Measurements from ENCODE around the gene MOV10L1.

- TF ChIP-seq CBFA2T3 (IDR thresholded peaks at IDR 0.05) (no peak), NCOA1 (IDR thresholded peaks at IDR 0.05; ENCODE audit: low read depth) (no peak), ARNT (IDR thresholded peaks at IDR 0.05) (no peak), ZNF311 (CRISPR knock-in tag; IDR thresholded peaks at IDR 0.05) (no peak), BRF1 (IDR thresholded peaks at IDR 0.05; ENCODE audit: borderline replicate concordance, extremely low read depth, insufficient read length) (no peak), RCOR1 (IDR thresholded peaks at IDR 0.05; ENCODE audit: borderline replicate concordance in 1 of 2, low read depth in 2 of 2, low read length in 2 of 2) (no peak)
- TF ChIP-seq, protein P1, sequence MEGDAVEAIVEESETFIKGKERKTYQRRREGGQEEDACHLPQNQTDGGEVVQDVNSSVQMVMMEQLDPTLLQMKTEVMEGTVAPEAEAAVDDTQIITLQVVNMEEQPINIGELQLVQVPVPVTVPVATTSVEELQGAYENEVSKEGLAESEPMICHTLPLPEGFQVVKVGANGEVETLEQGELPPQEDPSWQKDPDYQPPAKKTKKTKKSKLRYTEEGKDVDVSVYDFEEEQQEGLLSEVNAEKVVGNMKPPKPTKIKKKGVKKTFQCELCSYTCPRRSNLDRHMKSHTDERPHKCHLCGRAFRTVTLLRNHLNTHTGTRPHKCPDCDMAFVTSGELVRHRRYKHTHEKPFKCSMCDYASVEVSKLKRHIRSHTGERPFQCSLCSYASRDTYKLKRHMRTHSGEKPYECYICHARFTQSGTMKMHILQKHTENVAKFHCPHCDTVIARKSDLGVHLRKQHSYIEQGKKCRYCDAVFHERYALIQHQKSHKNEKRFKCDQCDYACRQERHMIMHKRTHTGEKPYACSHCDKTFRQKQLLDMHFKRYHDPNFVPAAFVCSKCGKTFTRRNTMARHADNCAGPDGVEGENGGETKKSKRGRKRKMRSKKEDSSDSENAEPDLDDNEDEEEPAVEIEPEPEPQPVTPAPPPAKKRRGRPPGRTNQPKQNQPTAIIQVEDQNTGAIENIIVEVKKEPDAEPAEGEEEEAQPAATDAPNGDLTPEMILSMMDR (IDR thresholded peaks at IDR 0.05 in 2 of 3, conservative IDR thresholded peaks at IDR 0.05 in 1 of 3; ENCODE audit: insufficient read depth in 2 of 3, low read depth in 1 of 3, low read length in 3 of 3) = peak in 2 of 3 experiments; percentile 18 to 26; a peak in 1 of 6 replicates
- TF ChIP-seq, protein P2, sequence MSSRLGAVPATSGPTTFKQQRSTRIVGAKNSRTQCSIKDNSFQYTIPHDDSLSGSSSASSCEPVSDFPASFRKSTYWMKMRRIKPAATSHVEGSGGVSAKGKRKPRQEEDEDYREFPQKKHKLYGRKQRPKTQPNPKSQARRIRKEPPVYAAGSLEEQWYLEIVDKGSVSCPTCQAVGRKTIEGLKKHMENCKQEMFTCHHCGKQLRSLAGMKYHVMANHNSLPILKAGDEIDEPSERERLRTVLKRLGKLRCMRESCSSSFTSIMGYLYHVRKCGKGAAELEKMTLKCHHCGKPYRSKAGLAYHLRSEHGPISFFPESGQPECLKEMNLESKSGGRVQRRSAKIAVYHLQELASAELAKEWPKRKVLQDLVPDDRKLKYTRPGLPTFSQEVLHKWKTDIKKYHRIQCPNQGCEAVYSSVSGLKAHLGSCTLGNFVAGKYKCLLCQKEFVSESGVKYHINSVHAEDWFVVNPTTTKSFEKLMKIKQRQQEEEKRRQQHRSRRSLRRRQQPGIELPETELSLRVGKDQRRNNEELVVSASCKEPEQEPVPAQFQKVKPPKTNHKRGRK (tag; IDR thresholded peaks at IDR 0.05) = no peak
Measured at GRCh38 chr22:50141891-50142363, 52.1 kb downstream of the MOV10L1 start.

Measured in K562 (cell line).